GM18519 (cell line): ENCODE results near the gene AKAP6.

Source experiments
- ATAC-seq: cut with Tn5 transposase; IDR thresholded peaks from one replicate; pipeline ENCODE4 v1.9.1; 2021; ENCODE audit warnings: mild to moderate bottlenecking, moderate library complexity; ENCODE audit not compliant: unreplicated experiment, low FRiP score

Gene AKAP6

GRCh38 chr14:32826404-32827082 lies 497.4 kb downstream of the AKAP6 start:
- ATAC-seq = no peak

GRCh38 chr14:32827514-32827913 lies 498.4 kb downstream of the AKAP6 start:
- no peak for ATAC-seq

GRCh38 chr14:32835924-32836323 lies 506.8 kb downstream of the AKAP6 start:
- ATAC-seq = no peak

GRCh38 chr14:32841698-32842097 lies 512.6 kb downstream of the AKAP6 start:
- ATAC-seq = no peak

GRCh38 chr14:32846821-32847365 lies 517.8 kb downstream of the AKAP6 start:
- no peak for ATAC-seq

GRCh38 chr14:32847867-32848266 lies 518.8 kb downstream of the AKAP6 start:
- no peak for ATAC-seq

- ATAC-seq = no peak
These were observed 536.8 kb downstream of the AKAP6 start for GRCh38 chr14:32865827-32866376.

GRCh38 chr14:32883188-32883587 lies 554.1 kb downstream of the AKAP6 start:
- no peak for ATAC-seq
